ENCODE measurements around the gene TEX54. TPM values are rescaled to one million over a fixed set of nuclear protein-coding genes. Genes with fewer than 3 reads are reported as not detected.

Gene TEX54
- total RNA-seq (2022) (not detected in 2 replicates), Bru-seq, nascent RNA (percentile 43 among the genes with signal in this experiment), BruChase-seq, experiment 1, labeled RNA remaining after a 6-hour chase (percentile 24 among the genes with signal in this experiment), BruChase-seq, experiment 2, labeled RNA remaining after a 2-hour chase (not detected)
- long read RNA-seq: 0 reads

- H3K27me3 Mint-ChIP-seq (ENCODE audit: insufficient read depth, unreplicated experiment): no peaks in the 10 kb centered on the region
- ChIA-PET CTCF (interaction anchor here (0.8 to 1.1 kb wide), 3 partner anchors 42 to 60 kb away, joined by 3 to 4 read pairs (median 3); no protein-coding TSS in a partner anchor), POLR2A (interaction anchor here (0.6 to 3.8 kb wide), 37 partner anchors 8 to 1006 kb away, joined by 3 to 105 read pairs (median 6); partner anchors contain the start of genes B3GAT3, EEF1G, HNRNPUL2 and INTS5)
- intact Hi-C loops (cut with micrococcal nuclease): loop anchor here (2.0 to 10.0 kb wide), 2 partner anchors 28 to 448 kb away; partner anchors contain the start of gene NXF1
- H3K27ac Mint-ChIP-seq (ENCODE audit: low read depth, unreplicated experiment): peak within 1 kb of the TSS; percentile 99
- peak within 1 kb of the TSS; percentile 89 for H3K4me3 Mint-ChIP-seq (ENCODE audit: unreplicated experiment)
- peaks cover 32% of the 10 kb centered on the region for H3K4me1 Mint-ChIP-seq (ENCODE audit: insufficient read depth, unreplicated experiment)
- DNase-seq (ENCODE audit: unreplicated experiment): no peak
- H3K9me3 Mint-ChIP-seq (ENCODE audit: unreplicated experiment): no peaks in the 10 kb centered on the region
- no peak for TF ChIP-seq CTCF (IDR thresholded peaks at IDR 0.05; ENCODE audit: unreplicated experiment)
- peaks cover 48% of the 10 kb centered on the region for H3K36me3 Mint-ChIP-seq (ENCODE audit: insufficient read depth, unreplicated experiment)
- BruUV-seq (replicated peaks): TSS peak; percentile 80
Measured at GRCh38 chr11:62832336-62833234, at the start of gene TEX54. TEX54 (minus strand) TSS chr11:62832841.

GRCh38 chr11:62882431-62882749 lies 49.7 kb upstream of the TEX54 start:
- CTCF ChIA-PET: interaction anchor here (0.6 to 5.1 kb wide), 4 partner anchors 18 to 140 kb away, joined by 4 to 31 read pairs (median 6); no protein-coding TSS in a partner anchor
- Mint-ChIP-seq H3K27ac (ENCODE audit: low read depth, unreplicated experiment) (peak overlapping the region; percentile 99), H3K4me3 (ENCODE audit: unreplicated experiment) (peak overlapping the region; percentile 100), H3K36me3 (ENCODE audit: insufficient read depth, unreplicated experiment) (peaks cover 76% of the 10 kb centered on the region), H3K9me3 (ENCODE audit: unreplicated experiment) (no peaks in the 10 kb centered on the region), H3K4me1 (ENCODE audit: insufficient read depth, unreplicated experiment) (peaks cover 44% of the 10 kb centered on the region), H3K27me3 (ENCODE audit: insufficient read depth, unreplicated experiment) (no peaks in the 10 kb centered on the region)
- no TSS peak for BruUV-seq (replicated peaks)
- POLR2A ChIA-PET: interaction anchor here (0.6 to 6.1 kb wide), 23 partner anchors 8 to 338 kb away, joined by 3 to 152 read pairs (median 6); partner anchors contain the start of genes AHNAK, EEF1G, HNRNPUL2 and LBHD1
- intact Hi-C loops (cut with micrococcal nuclease): loop anchor here (5.0 kb wide), 1 partner anchor 95 kb away; the partner anchor contains the start of gene TMEM179B
- TF ChIP-seq CTCF (IDR thresholded peaks at IDR 0.05; ENCODE audit: unreplicated experiment): no peak
- DNase-seq (ENCODE audit: unreplicated experiment): no peak

- TF ChIP-seq CTCF (IDR thresholded peaks at IDR 0.05; ENCODE audit: unreplicated experiment): no peak
- POLR2A ChIA-PET: interaction anchor here (0.6 to 6.1 kb wide), 41 partner anchors 8 to 1452 kb away, joined by 3 to 152 read pairs (median 5); partner anchors contain the start of genes AHNAK, C11orf98, CHRM1 and CPSF7
- intact Hi-C loops (cut with micrococcal nuclease): loop anchor here (2.0 to 5.0 kb wide), 3 partner anchors 25 to 95 kb away; partner anchors contain the start of gene TMEM179B
Measured at GRCh38 chr11:62881579-62882430, 49.2 kb upstream of the TEX54 start.

More at GRCh38 chr11:62881579-62882430, 49.2 kb upstream of the TEX54 start:
- peak overlapping the region; percentile 99 for H3K27ac Mint-ChIP-seq (ENCODE audit: low read depth, unreplicated experiment)
- H3K4me1 Mint-ChIP-seq (ENCODE audit: insufficient read depth, unreplicated experiment): peaks cover 47% of the 10 kb centered on the region
- peaks cover 76% of the 10 kb centered on the region for H3K36me3 Mint-ChIP-seq (ENCODE audit: insufficient read depth, unreplicated experiment)
- CTCF ChIA-PET: interaction anchor here (0.6 to 5.1 kb wide), 11 partner anchors 19 to 1302 kb away, joined by 3 to 31 read pairs (median 4); partner anchors contain the start of genes GNG3 and WDR74
- H3K4me3 Mint-ChIP-seq (ENCODE audit: unreplicated experiment): peak overlapping the region; percentile 100
- TSS peak; percentile 51 for BruUV-seq (replicated peaks)
- DNase-seq (ENCODE audit: unreplicated experiment): peak; percentile 98
- H3K9me3 Mint-ChIP-seq (ENCODE audit: unreplicated experiment): no peaks in the 10 kb centered on the region
- H3K27me3 Mint-ChIP-seq (ENCODE audit: insufficient read depth, unreplicated experiment): no peaks in the 10 kb centered on the region

Measured in MCF 10A (cell line).